ENCODE data around the gene CPVL. TPM values are rescaled to one million over a fixed set of nuclear protein-coding genes. Genes with fewer than 3 reads are reported as not detected.

CPVL gene
- polyA plus RNA-seq, 3 donors: 410 to 1,111 (median 1,108) TPM

GRCh38 chr7:28996836-28997235, 149.5 kb downstream of the CPVL start:
- Histone ChIP-seq H3K9ac (ENCODE audit: insufficient read depth, low read length, poor library complexity, severe bottlenecking) (no peak overlapping the region), H3K36me3 (replicated peaks in 1 of 2; ENCODE audit: control insufficient read depth in 1 of 2, insufficient read depth in 2 of 2, low read length in 2 of 2) (peaks cover 53 to 89% of the 10 kb centered on the region in 2 donors), H3K4me3 (replicated peaks in 1 of 3; ENCODE audit: low read depth in 2 of 3, low read length in 3 of 3) (no peak overlapping the region), H3K9me3 (replicated peaks in 1 of 2; ENCODE audit: control insufficient read depth in 1 of 2, insufficient read depth in 1 of 2, low read length in 2 of 2) (no peaks in the 10 kb centered on the region), H3K27me3 (ENCODE audit: control insufficient read depth in 2 of 2, insufficient read depth in 2 of 2, low read length in 2 of 2) (no peaks in the 10 kb centered on the region), H3K4me2 (replicated peaks; ENCODE audit: extremely low read depth, low read length, poor library complexity, severe bottlenecking) (no peak overlapping the region), H3K4me1 (ENCODE audit: control insufficient read depth in 1 of 2, insufficient read depth in 2 of 2, low read length in 2 of 2) (no peaks in the 10 kb centered on the region), H3K79me2 (ENCODE audit: insufficient read depth, low read length) (no peaks in the 10 kb centered on the region), H2AFZ (ENCODE audit: insufficient read depth, low read depth, low read length, poor library complexity, severe bottlenecking) (no peak overlapping the region), H4K20me1 (ENCODE audit: insufficient read depth, low read length) (peaks cover 72% of the 10 kb centered on the region), H3K27ac (ENCODE audit: low read depth in 1 of 2, low read length in 2 of 2) (no peak overlapping the region)
- Mint-ChIP-seq H3K27me3 (ENCODE audit: low read depth in 3 of 3) (no peaks in the 10 kb centered on the region), H3K9me3 (peaks cover 0 to 2% (median 0%) of the 10 kb centered on the region in 7 donors), H3K4me3 (no peak overlapping the region), H3K27ac (no peak overlapping the region), H3K4me1 (no peaks in the 10 kb centered on the region), H3K36me3 (peaks cover 64 to 78% of the 10 kb centered on the region in 2 donors)
- intact Hi-C loops (cut with micrococcal nuclease): no loop called here
- DNase-seq: no peak
- WGBS (ENCODE audit: insufficient coverage): 94% methylated on average over 3 of the region's 6 CpGs
- TF ChIP-seq CTCF (IDR thresholded peaks at IDR 0.05): no peak

GRCh38 chr7:28993371-28993770, 153.0 kb downstream of the CPVL start:
- no peak overlapping the region for H3K27ac ChIP-seq (ENCODE audit: low read depth in 1 of 2, low read length in 2 of 2)
- 82% methylated on average over 3 of the region's 4 CpGs for WGBS (ENCODE audit: insufficient coverage)
- Mint-ChIP-seq H3K4me1 (peaks cover 7% of the 10 kb centered on the region), H3K4me3 (no peak overlapping the region), H3K36me3 (peaks cover 41 to 52% of the 10 kb centered on the region in 2 donors), H3K27me3 (ENCODE audit: low read depth in 3 of 3) (no peaks in the 10 kb centered on the region), H3K27ac (no peak overlapping the region), H3K9me3 (peaks cover 0 to 2% (median 0%) of the 10 kb centered on the region in 7 donors)
- H3K4me1 ChIP-seq (ENCODE audit: control insufficient read depth in 1 of 2, insufficient read depth in 2 of 2, low read length in 2 of 2): peaks cover under 1 to 6% of the 10 kb centered on the region in 2 donors
- H3K79me2 ChIP-seq (ENCODE audit: insufficient read depth, low read length): no peaks in the 10 kb centered on the region
- H3K36me3 ChIP-seq (replicated peaks in 1 of 2; ENCODE audit: control insufficient read depth in 1 of 2, insufficient read depth in 2 of 2, low read length in 2 of 2): peaks cover 33 to 57% of the 10 kb centered on the region in 2 donors
- no peaks in the 10 kb centered on the region for H3K9me3 ChIP-seq (replicated peaks in 1 of 2; ENCODE audit: control insufficient read depth in 1 of 2, insufficient read depth in 1 of 2, low read length in 2 of 2)
- TF ChIP-seq CTCF (IDR thresholded peaks at IDR 0.05): no peak
- no peaks in the 10 kb centered on the region for H3K27me3 ChIP-seq (ENCODE audit: control insufficient read depth in 2 of 2, insufficient read depth in 2 of 2, low read length in 2 of 2)
- H2AFZ ChIP-seq (ENCODE audit: insufficient read depth, low read depth, low read length, poor library complexity, severe bottlenecking): no peak overlapping the region
- intact Hi-C loops (cut with micrococcal nuclease): no loop called here
- H4K20me1 ChIP-seq (ENCODE audit: insufficient read depth, low read length): peaks cover 38% of the 10 kb centered on the region
- no peak overlapping the region for H3K9ac ChIP-seq (ENCODE audit: insufficient read depth, low read length, poor library complexity, severe bottlenecking)
- no peak for DNase-seq
- H3K4me2 ChIP-seq (replicated peaks; ENCODE audit: extremely low read depth, low read length, poor library complexity, severe bottlenecking): no peak overlapping the region
- no peak overlapping the region for H3K4me3 ChIP-seq (replicated peaks in 1 of 3; ENCODE audit: low read depth in 2 of 3, low read length in 3 of 3)

Measured in CD14-positive monocyte (primary cell).